Putamen (tissue), 1 donor: ENCODE data around the gene FBXW12.
"Not testable (repeated sequence)": the region's sequence is repeated elsewhere in the genome, so short reads cannot be mapped to it uniquely, and the experiment has no call there.

Source experiments
- DNase-seq: peaks from one replicate; pipeline ENCODE4 v3.0.0-alpha.2; 2016; ENCODE audit warnings: low spot score

The FBXW12 gene

GRCh38 chr3:48371651-48372376, at the start of gene FBXW12:
TSS of gene FBXW12 (plus strand) at chr3:48372219. CDS start at chr3:48372768, 549 bp downstream.
- DNase-seq = no peak

GRCh38 chr3:48331706-48332435, 40.1 kb upstream of the FBXW12 start:
- not testable (repeated sequence) for DNase-seq

- not testable (repeated sequence) for DNase-seq
These were observed 38.4 kb upstream of the FBXW12 start, which contains the start of gene SPINK8 for GRCh38 chr3:48333346-48334245. TSS of gene SPINK8 (minus strand) at chr3:48333661. CDS start at chr3:48328341, 5,320 bp downstream.

- no peak for DNase-seq
These were observed 37.4 kb upstream of the FBXW12 start for GRCh38 chr3:48334605-48335004.

- DNase-seq = not testable (repeated sequence)
These were observed 36.7 kb upstream of the FBXW12 start for GRCh38 chr3:48335286-48335685.

- not testable (repeated sequence) for DNase-seq
These were observed 34.5 kb upstream of the FBXW12 start for GRCh38 chr3:48337536-48337935.

- no peak for DNase-seq
These were observed 33.4 kb upstream of the FBXW12 start for GRCh38 chr3:48338635-48339034.

- DNase-seq = no peak
These were observed 28.6 kb upstream of the FBXW12 start for GRCh38 chr3:48343432-48343831.

- no peak for DNase-seq
These were observed 27.0 kb upstream of the FBXW12 start for GRCh38 chr3:48344867-48345507.

GRCh38 chr3:48345946-48346572, 26.0 kb upstream of the FBXW12 start:
- DNase-seq = no peak

GRCh38 chr3:48347500-48347899, 24.5 kb upstream of the FBXW12 start:
- DNase-seq = no peak

- DNase-seq = no peak
These were observed 19.5 kb upstream of the FBXW12 start for GRCh38 chr3:48352546-48352945.

- DNase-seq = no peak
These were observed 18.0 kb upstream of the FBXW12 start for GRCh38 chr3:48353987-48354386.

- DNase-seq = no peak
These were observed 15.6 kb upstream of the FBXW12 start for GRCh38 chr3:48356419-48356818.

GRCh38 chr3:48361928-48362327, 10.1 kb upstream of the FBXW12 start:
- DNase-seq = no peak

GRCh38 chr3:48364840-48365239, 7.2 kb upstream of the FBXW12 start:
- no peak for DNase-seq

GRCh38 chr3:48367201-48367600, 4.8 kb upstream of the FBXW12 start:
- DNase-seq = no peak

- no peak for DNase-seq
These were observed 2.2 kb upstream of the FBXW12 start for GRCh38 chr3:48369693-48370332.

GRCh38 chr3:48370333-48370713, 1.7 kb upstream of the FBXW12 start:
- DNase-seq = no peak

GRCh38 chr3:48372377-48372770, 355 bp downstream of the FBXW12 start:
- no peak for DNase-seq
